ENCODE data around the gene C1orf52.

DNA sequence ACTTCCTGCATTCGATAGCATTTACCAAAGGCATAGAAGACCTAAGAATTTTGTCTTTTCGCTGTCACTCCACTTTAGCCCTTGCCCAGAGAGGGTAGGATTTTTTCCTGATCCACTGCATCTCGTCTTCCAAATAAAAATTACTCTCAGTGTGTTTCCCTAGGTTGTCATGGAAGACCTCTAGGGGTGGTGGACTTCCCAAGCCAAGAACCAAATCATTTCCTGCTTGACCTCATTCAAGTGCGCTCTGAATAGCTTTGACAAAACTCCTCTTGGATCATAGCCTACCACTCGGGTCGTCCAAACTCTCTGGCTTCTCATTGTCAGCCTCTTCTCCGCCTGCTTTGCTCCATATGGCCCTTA lies 431 bp upstream of the C1orf52 start:
- TF ChIP-seq, protein P1, sequence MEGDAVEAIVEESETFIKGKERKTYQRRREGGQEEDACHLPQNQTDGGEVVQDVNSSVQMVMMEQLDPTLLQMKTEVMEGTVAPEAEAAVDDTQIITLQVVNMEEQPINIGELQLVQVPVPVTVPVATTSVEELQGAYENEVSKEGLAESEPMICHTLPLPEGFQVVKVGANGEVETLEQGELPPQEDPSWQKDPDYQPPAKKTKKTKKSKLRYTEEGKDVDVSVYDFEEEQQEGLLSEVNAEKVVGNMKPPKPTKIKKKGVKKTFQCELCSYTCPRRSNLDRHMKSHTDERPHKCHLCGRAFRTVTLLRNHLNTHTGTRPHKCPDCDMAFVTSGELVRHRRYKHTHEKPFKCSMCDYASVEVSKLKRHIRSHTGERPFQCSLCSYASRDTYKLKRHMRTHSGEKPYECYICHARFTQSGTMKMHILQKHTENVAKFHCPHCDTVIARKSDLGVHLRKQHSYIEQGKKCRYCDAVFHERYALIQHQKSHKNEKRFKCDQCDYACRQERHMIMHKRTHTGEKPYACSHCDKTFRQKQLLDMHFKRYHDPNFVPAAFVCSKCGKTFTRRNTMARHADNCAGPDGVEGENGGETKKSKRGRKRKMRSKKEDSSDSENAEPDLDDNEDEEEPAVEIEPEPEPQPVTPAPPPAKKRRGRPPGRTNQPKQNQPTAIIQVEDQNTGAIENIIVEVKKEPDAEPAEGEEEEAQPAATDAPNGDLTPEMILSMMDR (IDR thresholded peaks at IDR 0.05; ENCODE audit: low read length), result 0 out of 2 replicates have a peak, but pooled peaks have one; percentile 2
- TF ChIP-seq EZH2 (optimal IDR thresholded peaks at IDR 0.05; ENCODE audit: low read depth, low read length) (no peak), EZH2phosphoT487 (IDR thresholded peaks at IDR 0.05; ENCODE audit: low read length) (no peak)
